HepG2 (cell line): ENCODE measurements around the gene FUOM. TPM values are rescaled to one million over a fixed set of nuclear protein-coding genes. Genes with fewer than 3 reads are reported as not detected.
A peak's percentile ranks its signal among the peaks of the same experiment; 100 is the strongest.

Source experiments
- DMTF1 ChIP-seq: sonication (generic); formaldehyde crosslinking; IDR thresholded peaks from 2 replicates; pipeline ENCODE4 v1.4.0; 2020; ENCODE audit warnings: mild to moderate bottlenecking, missing genetic modification reagents
- ETV5 ChIP-seq: IDR thresholded peaks from 2 replicates; pipeline ENCODE4 v1.6.1; 2018; ENCODE audit warnings: missing biosample characterization, missing genetic modification reagents, inconsistent platforms, borderline replicate concordance
- HMGA1 ChIP-seq: sonication (generic); formaldehyde crosslinking; conservative IDR thresholded peaks from 2 replicates; pipeline ENCODE4 v1.4.0; 2020; ENCODE audit warnings: missing genetic modification reagents
- MTA3 ChIP-seq: sonication (generic); formaldehyde crosslinking; IDR thresholded peaks from 2 replicates; pipeline ENCODE4 v1.4.0; 2020; ENCODE audit warnings: missing genetic modification reagents
- PITX1 ChIP-seq: sonication (generic); formaldehyde crosslinking; IDR thresholded peaks from 2 replicates; pipeline ENCODE4 v1.5.1; 2020; ENCODE audit warnings: mild to moderate bottlenecking, missing genetic modification reagents
- SP2 ChIP-seq: sonication (generic); formaldehyde crosslinking; IDR thresholded peaks from 2 replicates; pipeline ENCODE4 v1.5.1; 2020; ENCODE audit warnings: mild to moderate bottlenecking, missing genetic modification reagents
- SRF ChIP-seq: IDR thresholded peaks from 2 replicates; pipeline ENCODE4 v1.6.1; 2011; ENCODE audit warnings: mild to moderate bottlenecking, low read depth, low read length, moderate library complexity
- ZBED4 ChIP-seq: sonication (generic); formaldehyde crosslinking; IDR thresholded peaks from 2 replicates; pipeline ENCODE4 v1.4.0; 2020; ENCODE audit warnings: missing genetic modification reagents, borderline replicate concordance
- ZNF124 ChIP-seq: sonication (generic); formaldehyde crosslinking; IDR thresholded peaks from 2 replicates; pipeline ENCODE4 v1.4.0; 2020; ENCODE audit warnings: missing genetic modification reagents
- ZNF205 ChIP-seq: IDR thresholded peaks from 2 replicates; pipeline ENCODE4 v1.6.1; 2018; ENCODE audit warnings: missing biosample characterization, missing genetic modification reagents
- ZNF235 ChIP-seq: sonication (generic); formaldehyde crosslinking; IDR thresholded peaks from 2 replicates; pipeline ENCODE4 v1.8.1; 2023; ENCODE audit warnings: mild to moderate bottlenecking, missing genetic modification reagents, borderline replicate concordance
- ZNF383 ChIP-seq: sonication (generic); formaldehyde crosslinking; IDR thresholded peaks from 2 replicates; pipeline ENCODE4 v1.4.0; 2020; ENCODE audit warnings: missing genetic modification reagents, mild to moderate bottlenecking, borderline replicate concordance
- ZNF550 ChIP-seq: sonication (generic); formaldehyde crosslinking; IDR thresholded peaks from 2 replicates; pipeline ENCODE4 v1.4.0; 2020; ENCODE audit warnings: mild to moderate bottlenecking, missing genetic modification reagents, borderline replicate concordance
- ZNF589 ChIP-seq: sonication (generic); formaldehyde crosslinking; conservative IDR thresholded peaks from 2 replicates; pipeline ENCODE4 v1.8.0; 2022; ENCODE audit warnings: mild to moderate bottlenecking, moderate library complexity, missing genetic modification reagents
- polyA plus RNA-seq, 8 experiments: library from polyadenylated mRNA; depleted of rRNA in 3 of 8; stranded (reverse) in 7 of 8; unstranded in 1 of 8; fragments of >200 nt; fragmentation: Illumina TruSeq in 4 of 8; extraction: Trizol in 4 of 8; gene quantifications; 2 replicates each; pipeline versions ENCODE4 v1.2.1 to v1.2.3, GENCODE V29; 2011 to 2016; ENCODE audit warnings: low read depth in 4 of 8, missing spikeins in 1 of 8, mixed read lengths in 1 of 8; ENCODE audit not compliant: insufficient read depth in 1 of 8
- total RNA-seq, 5 experiments: library from RNA; depleted of rRNA; stranded (reverse); fragments of >200 nt; fragmentation: Illumina TruSeq; extraction: Trizol; gene quantifications; 2 replicates each; pipeline ENCODE4 v1.2.3, GENCODE V29; 2016; ENCODE audit warnings: low read depth in 1 of 5
- TF ChIP-seq, protein P1 (sequence below): fragments of 450-650 bp; IDR thresholded peaks from 2 replicates; pipeline ENCODE4 v1.6.1; 2017; ENCODE audit warnings: mild to moderate bottlenecking
- TF ChIP-seq, protein P2 (sequence below): sonication (generic); formaldehyde crosslinking; IDR thresholded peaks from 2 replicates; pipeline ENCODE4 v1.8.0; 2022; ENCODE audit warnings: missing genetic modification reagents, low read depth, mild to moderate bottlenecking, borderline replicate concordance
- TF ChIP-seq, protein P3 (sequence below): sonication (generic); formaldehyde crosslinking; IDR thresholded peaks from 2 replicates; pipeline ENCODE4 v1.4.0; 2020; ENCODE audit warnings: missing genetic modification reagents

FUOM gene
- total and polyA plus RNA-seq, 2 of the 13 experiments (the other 11 are each of a cell fraction or from before 2014, with no cell fraction given), result 27.5 to 60.4 TPM

DNA sequence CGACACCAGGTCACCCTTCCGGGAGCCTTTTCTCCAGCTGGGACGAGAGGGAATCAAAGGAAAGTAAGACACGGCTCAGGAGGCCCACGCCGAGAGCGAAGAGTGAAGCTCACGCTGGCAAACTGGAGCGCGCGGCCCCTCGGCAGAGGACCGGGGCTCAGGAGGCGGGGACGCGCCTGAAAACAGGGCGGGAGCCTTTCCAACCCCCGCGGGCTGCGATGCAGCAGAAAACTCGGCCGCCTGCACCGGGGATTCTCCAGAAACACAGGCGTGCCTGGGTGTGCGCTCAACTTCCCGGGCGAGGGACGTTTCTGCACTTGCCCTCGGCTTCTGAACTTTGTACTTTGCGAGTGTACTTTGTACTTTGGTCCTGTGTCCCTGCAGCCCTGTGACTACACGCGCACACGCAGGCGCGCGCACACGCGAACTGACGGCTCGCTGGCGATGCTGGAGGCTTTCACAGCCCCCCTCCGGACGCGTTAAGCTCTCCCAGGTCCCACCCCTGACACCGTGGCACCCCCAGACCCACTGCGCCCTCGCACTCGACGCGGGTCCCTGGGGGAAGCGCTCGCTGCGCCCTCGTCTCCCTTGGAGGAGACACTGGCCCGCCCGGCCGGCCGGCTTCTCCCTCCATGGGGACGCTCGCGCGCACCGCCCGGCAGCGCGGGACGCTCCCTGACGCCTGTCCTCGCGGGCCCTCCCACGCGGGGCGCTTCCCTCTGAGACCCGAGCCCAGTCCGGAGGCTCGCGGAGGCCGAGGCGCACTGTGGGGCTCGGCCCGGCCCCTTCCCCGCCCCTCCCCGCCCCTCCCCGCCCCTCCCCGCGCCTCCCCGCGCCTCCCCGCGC lies 20.7 kb upstream of the FUOM start (continued):
- TF ChIP-seq ZBED4, result peak; percentile 65; the same call in 1 of the 2 replicates
- TF ChIP-seq PITX1, result peak; percentile 53; the same call in 1 of the 2 replicates
- TF ChIP-seq ZNF235 (CRISPR knock-in tag), result no peak
- TF ChIP-seq SP2 (CRISPR knock-in tag), result no peak
- no peak for TF ChIP-seq SRF
- TF ChIP-seq, protein P1, sequence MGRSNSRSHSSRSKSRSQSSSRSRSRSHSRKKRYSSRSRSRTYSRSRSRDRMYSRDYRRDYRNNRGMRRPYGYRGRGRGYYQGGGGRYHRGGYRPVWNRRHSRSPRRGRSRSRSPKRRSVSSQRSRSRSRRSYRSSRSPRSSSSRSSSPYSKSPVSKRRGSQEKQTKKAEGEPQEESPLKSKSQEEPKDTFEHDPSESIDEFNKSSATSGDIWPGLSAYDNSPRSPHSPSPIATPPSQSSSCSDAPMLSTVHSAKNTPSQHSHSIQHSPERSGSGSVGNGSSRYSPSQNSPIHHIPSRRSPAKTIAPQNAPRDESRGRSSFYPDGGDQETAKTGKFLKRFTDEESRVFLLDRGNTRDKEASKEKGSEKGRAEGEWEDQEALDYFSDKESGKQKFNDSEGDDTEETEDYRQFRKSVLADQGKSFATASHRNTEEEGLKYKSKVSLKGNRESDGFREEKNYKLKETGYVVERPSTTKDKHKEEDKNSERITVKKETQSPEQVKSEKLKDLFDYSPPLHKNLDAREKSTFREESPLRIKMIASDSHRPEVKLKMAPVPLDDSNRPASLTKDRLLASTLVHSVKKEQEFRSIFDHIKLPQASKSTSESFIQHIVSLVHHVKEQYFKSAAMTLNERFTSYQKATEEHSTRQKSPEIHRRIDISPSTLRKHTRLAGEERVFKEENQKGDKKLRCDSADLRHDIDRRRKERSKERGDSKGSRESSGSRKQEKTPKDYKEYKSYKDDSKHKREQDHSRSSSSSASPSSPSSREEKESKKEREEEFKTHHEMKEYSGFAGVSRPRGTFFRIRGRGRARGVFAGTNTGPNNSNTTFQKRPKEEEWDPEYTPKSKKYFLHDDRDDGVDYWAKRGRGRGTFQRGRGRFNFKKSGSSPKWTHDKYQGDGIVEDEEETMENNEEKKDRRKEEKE, result no peak
- TF ChIP-seq HMGA1 (CRISPR knock-in tag), result no peak
- TF ChIP-seq DMTF1, result no peak
- TF ChIP-seq, protein P2, sequence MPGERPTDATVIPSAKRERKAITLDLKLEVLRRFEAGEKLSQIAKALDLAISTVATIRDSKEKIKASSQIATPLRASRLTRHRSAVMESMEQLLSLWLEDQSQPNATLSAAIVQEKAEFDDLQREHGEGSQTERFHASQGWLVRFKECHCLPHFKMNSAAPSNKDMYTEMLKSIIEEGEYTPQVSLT (CRISPR knock-in tag), result no peak
- TF ChIP-seq ZNF589 (CRISPR knock-in tag), result no peak
- TF ChIP-seq ZNF383 (CRISPR knock-in tag), result no peak
- peak; percentile 69; the same call in 1 of the 2 replicates for TF ChIP-seq ZNF205
- TF ChIP-seq, protein P3, sequence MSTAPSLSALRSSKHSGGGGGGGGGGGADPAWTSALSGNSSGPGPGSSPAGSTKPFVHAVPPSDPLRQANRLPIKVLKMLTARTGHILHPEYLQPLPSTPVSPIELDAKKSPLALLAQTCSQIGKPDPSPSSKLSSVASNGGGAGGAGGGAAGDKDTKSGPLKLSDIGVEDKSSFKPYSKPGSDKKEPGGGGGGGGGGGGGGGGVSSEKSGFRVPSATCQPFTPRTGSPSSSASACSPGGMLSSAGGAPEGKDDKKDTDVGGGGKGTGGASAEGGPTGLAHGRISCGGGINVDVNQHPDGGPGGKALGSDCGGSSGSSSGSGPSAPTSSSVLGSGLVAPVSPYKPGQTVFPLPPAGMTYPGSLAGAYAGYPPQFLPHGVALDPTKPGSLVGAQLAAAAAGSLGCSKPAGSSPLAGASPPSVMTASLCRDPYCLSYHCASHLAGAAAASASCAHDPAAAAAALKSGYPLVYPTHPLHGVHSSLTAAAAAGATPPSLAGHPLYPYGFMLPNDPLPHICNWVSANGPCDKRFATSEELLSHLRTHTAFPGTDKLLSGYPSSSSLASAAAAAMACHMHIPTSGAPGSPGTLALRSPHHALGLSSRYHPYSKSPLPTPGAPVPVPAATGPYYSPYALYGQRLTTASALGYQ (CRISPR knock-in tag), result no peak
- TF ChIP-seq ETV5 (CRISPR knock-in tag), result no peak
- no peak for TF ChIP-seq ZNF550 (CRISPR knock-in tag)
- no peak for TF ChIP-seq ZNF124 (CRISPR knock-in tag)
- no peak for TF ChIP-seq MTA3 (CRISPR knock-in tag)
